ENCODE data around the gene UBL5.

The UBL5 gene

GRCh38 chr19:9847087-9847671 lies 19.5 kb downstream of the UBL5 start:
- peak; percentile 97 for TF ChIP-seq CTCF (IDR thresholded peaks at IDR 0.05; ENCODE audit: control insufficient read depth, insufficient read depth, low read depth, low read length, missing control alignments)
- peak; percentile 91 for DNase-seq (ENCODE audit: low read depth)
- no peak overlapping the region for H3K4me3 ChIP-seq (ENCODE audit: control insufficient read depth, low read depth, low read length)

GRCh38 chr19:9848060-9848459 lies 20.3 kb downstream of the UBL5 start:
- no peak overlapping the region for H3K4me3 ChIP-seq (ENCODE audit: control insufficient read depth, low read depth, low read length)
- DNase-seq (ENCODE audit: low read depth), result no peak
- peak; percentile 51 for TF ChIP-seq CTCF (IDR thresholded peaks at IDR 0.05; ENCODE audit: control insufficient read depth, insufficient read depth, low read depth, low read length, missing control alignments)

- TF ChIP-seq CTCF (IDR thresholded peaks at IDR 0.05; ENCODE audit: control insufficient read depth, insufficient read depth, low read depth, low read length, missing control alignments), result no peak
- DNase-seq (ENCODE audit: low read depth), result no peak
- no peak overlapping the region for H3K4me3 ChIP-seq (ENCODE audit: control insufficient read depth, low read depth, low read length)
These were observed 21.0 kb downstream of the UBL5 start for GRCh38 chr19:9848762-9849161.

- H3K4me3 ChIP-seq (ENCODE audit: control insufficient read depth, low read depth, low read length), result no peak overlapping the region
- no peak for DNase-seq (ENCODE audit: low read depth)
- TF ChIP-seq CTCF (IDR thresholded peaks at IDR 0.05; ENCODE audit: control insufficient read depth, insufficient read depth, low read depth, low read length, missing control alignments), result no peak
These were observed 22.1 kb downstream of the UBL5 start for GRCh38 chr19:9849791-9850190.

GRCh38 chr19:9850235-9850959 lies 22.7 kb downstream of the UBL5 start:
- DNase-seq (ENCODE audit: low read depth), result no peak
- TF ChIP-seq CTCF (IDR thresholded peaks at IDR 0.05; ENCODE audit: control insufficient read depth, insufficient read depth, low read depth, low read length, missing control alignments), result no peak
- H3K4me3 ChIP-seq (ENCODE audit: control insufficient read depth, low read depth, low read length), result no peak overlapping the region

GRCh38 chr19:9854282-9854846 lies 26.6 kb downstream of the UBL5 start:
- no peak for DNase-seq (ENCODE audit: low read depth)
- TF ChIP-seq CTCF (IDR thresholded peaks at IDR 0.05; ENCODE audit: control insufficient read depth, insufficient read depth, low read depth, low read length, missing control alignments), result no peak
- no peak overlapping the region for H3K4me3 ChIP-seq (ENCODE audit: control insufficient read depth, low read depth, low read length)

Data from AG09309 (cell line).